GM21390 (cell line): ENCODE data around the gene CPS1.

Experiments
- ATAC-seq: cut with Tn5 transposase; IDR thresholded peaks from one replicate; pipeline ENCODE4 v1.9.1; 2021; ENCODE audit not compliant: unreplicated experiment

The CPS1 gene

DNA sequence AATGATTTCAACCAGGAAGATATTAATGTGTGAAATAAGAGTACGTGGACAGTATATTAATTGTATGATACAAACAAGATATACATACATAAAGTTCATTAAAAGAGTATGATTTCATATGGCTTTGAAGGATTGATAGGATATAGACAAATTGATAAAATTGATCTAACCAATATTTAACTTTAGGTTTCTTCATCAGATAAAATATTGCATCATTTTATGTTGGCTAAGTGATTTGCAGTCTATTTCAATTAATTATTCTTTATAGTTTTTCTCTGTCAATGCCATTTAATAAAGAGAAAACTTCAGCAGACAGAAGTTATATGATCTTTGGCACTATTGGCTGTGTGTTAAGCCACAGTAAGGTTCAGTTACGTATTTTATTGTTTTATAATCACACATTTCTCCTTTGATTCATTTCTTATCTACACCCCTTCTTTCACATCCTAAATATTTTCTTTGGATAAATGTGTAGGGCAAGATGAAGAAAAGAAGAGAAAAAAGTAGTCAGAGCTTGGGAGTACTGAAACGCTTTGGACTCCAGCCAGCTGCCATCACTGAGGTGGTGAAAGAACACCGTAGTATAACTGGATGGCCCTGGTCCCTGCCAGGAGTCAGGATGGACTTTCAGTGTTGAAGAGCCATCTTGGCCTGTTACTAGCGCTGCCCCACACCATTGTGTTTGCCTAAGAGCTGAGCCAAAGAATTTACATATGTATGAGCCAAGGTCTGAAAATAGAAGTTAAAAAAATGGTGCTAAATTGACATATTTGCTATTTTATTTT lies 9.8 kb upstream of the CPS1 start:
- ATAC-seq = no peak

DNA sequence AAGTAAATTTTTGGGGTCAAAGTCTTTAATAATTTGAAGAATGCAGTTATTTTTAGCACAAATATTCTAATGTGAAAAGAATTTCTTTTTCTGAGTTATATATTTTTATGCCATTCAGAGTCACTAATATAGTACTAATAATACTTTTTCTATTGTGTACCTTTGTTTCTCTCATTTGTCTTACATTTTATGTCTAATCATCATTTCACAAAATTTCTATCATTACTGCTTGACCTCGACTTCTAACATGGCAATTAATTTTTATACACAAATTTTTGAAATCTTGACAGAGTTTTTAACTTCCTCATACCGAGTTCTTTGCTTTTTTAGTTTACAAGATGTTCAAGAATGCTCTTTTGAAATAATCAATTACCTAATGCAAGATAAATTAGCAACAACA lies 8.4 kb upstream of the CPS1 start:
- ATAC-seq = no peak

DNA sequence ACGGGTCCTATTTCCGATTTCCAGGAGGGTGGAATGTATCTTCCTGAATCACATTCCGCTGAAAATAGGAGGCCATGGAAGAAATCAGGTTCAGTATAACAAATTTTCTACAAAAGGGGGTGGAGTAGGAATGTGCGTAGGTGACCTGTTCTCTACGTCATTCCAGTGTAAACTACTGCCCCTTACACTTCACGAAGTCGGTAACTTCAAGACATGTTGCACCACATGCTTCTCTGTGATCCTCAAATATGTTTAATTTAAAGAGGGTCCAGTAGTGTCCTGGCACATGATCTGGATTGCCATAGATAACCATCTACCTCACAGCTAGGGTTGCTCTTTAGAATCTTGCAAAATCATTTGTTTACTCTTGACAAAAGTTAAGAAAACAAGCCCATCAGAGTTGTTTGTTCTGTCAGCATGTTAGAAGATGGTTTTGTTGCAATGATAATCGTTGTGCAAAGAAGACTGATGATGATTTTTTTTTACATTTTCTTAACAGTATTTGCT lies 7.5 kb upstream of the CPS1 start:
- no peak for ATAC-seq

DNA sequence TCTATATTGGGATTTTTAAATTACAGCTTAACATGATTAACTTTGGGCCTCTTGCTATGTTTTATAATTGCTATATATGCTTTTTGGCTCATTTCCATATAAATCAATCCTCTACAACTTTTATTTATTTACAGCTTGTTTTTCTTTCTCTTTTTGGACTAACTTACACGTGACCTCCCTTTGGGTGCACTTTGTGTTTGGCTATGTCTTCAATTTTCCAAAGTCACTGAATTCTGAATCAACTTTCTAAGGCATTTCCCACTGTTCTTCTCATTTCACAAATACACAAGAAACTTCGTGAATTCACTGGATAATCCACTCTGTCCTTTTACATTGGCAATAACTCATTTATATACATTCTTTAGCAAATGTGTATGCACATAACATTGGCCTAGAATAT lies 5.4 kb upstream of the CPS1 start:
- no peak for ATAC-seq

DNA sequence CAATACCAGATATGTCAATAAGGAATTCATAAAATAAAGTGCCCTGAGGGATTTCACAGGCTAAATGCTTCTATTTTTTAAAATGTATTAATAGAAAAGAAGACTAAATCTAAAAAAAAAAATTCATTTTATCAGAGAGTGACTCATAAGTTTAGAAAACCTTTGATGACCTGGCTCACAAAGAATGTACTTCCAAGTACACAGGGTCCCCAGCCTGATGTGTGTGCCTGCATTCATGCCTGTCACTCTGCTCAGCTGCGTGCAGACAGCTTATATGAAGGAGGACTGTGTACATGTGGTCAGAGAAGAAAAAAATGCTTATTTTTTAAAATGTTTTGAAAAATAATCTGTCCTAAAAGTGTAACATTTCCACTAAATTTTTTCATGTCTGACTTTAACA lies 3.0 kb upstream of the CPS1 start:
- no peak for ATAC-seq

DNA sequence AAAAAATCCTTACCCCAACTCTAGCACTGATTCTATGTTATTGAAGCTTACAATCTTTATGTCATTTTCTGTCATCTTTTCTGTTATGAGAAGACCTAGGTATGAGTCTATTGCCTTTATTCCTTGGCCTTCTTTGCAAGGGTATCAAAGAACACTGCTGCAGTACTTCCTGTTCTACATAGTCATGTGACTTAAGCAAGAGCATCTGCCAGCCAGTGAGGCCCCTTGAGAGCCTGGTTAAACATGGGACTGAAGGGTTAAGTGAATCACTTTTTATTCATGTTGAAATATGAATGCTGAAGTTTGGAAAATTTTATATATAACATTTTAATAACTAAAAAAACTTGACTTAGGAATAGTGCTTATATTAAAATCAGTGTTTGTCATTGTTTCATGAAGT lies 844 bp upstream of the CPS1 start:
- ATAC-seq = no peak

DNA sequence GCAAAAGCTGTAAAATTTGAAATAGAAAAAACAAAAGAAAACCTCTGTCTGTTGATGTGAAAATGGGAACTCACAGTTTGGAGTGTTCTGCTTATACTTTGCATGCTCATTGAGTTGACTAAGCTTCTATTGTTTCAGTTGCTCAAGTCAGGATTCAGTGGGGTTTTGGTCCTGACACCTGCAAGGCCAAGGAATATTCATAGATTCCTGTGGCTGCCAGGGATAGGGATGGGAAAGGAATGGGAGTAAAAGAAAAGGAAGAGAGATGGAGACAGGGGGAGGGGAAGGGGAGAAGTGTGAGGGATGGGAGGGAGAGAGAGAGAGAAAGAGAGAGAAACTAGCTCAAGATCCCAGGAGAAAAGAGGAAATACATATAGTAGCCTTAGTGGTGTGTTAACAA lies 1.3 kb downstream of the CPS1 start:
- ATAC-seq = no peak

DNA sequence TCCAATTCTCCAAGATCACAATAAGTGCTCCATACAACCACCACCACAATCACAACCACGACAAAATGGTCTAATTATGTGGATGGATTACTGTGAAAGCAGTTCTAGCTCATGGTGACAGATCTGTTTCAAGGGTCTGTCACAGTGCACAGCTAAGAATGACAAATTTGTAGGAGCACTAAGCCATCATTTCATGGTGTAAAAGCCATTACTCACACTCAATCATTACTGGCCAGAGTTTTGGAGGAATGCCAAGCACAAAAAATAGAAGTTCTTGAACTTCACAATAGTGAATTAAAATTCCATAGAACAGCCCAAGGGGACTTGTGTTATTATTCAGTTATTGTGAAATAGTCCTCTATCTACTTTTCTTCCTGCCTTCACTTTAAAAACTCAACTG lies 2.3 kb downstream of the CPS1 start:
- ATAC-seq = no peak

DNA sequence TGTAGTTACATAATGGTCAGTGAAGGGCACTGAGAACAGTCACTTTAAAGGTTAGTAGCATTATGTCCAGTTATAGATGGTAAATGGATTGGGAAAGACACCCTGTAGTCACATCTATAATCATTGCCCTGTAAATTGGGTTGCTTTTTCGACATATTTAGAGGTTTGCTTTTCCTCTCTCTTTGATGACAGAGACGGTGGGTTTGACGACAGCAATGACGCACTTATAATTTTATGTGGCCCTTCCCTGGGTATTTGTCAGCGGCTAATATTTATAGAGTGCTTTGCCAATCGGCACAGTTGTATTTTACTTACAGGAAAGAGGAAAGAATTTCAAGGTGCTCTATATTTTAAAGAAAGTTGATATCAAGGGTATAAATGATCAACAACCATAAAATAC lies 2.8 kb downstream of the CPS1 start:
- ATAC-seq = no peak

DNA sequence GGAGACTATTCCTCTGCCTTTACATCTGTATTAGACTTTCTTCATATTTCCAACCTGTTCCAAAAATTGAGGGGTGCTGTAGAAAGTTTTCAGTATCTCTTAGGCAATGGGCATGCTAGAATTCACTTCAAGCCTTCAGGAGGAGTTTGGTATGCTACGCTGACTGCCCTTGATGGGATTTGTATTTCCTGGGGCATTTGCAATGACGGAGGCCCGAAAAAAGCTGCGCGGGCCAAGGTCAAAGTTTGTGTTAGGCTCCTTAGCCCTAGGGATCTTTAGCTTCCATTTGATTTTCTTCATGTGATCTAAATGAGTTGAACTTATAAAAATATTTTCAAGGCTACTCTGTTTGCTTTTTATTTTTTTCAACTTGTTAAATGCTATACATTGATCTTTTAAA lies 5.1 kb downstream of the CPS1 start:
- no peak for ATAC-seq

DNA sequence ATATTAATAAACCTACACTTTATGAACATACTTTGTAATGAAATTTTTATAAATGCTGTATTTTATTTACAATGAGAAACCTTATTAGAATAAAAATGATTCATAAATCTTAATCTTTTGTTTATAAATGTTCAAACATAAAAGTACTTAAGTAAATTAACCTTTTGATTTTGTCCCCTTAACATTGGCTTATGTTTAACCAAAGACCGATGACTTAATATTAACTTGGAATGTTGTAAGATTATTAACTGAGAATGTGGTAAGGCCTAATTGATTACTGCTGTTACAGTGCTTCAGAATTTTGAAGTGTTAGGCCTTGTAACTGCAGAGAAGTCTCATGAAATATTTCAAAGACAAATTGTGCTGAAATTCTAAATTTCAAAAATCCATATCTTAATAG lies 5.7 kb downstream of the CPS1 start:
- no peak for ATAC-seq

DNA sequence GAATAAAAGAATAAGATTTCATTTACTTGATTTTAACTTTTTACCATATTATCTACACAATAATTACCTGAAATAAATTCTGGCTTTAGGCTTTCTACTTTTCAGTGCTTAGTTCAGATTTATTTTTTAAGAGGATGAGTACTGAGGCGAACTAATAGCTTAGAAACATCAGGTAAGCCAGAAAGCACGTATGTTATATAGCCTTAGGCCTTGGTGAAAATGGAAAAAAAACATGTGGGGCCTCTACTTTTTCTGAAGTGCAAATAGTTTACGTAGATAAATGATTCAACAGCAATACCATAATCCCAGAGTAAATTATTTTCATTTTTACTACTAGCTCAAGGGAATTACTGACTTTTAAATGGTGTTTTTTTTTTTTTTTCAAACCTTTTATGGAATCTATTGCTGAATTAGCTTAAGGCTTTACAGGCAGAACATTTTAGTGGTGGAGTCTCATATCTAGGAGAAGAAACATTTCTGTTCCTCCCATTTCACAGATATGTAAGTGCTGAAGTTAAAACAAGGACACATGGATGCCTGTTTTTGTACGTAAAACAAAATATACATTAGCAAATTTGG lies 6.2 kb downstream of the CPS1 start:
- no peak for ATAC-seq

DNA sequence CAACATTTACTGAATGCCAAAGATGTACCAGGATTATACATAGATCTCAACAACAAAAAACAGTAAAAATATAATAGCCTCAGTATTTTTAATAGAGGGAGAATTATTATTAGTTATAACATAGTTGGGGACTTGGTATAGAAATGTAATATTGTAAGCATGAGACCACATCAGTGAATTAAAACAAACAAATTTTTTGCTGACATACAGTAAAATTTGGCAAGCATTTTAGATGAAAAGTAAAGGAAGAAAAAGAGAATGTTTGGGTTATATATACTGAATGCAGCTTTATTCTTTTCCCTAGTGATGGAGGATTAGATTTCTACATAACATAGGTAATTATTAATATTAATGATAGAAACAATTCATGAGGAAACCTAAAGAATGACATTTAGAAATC lies 10.9 kb downstream of the CPS1 start:
- ATAC-seq = no peak

DNA sequence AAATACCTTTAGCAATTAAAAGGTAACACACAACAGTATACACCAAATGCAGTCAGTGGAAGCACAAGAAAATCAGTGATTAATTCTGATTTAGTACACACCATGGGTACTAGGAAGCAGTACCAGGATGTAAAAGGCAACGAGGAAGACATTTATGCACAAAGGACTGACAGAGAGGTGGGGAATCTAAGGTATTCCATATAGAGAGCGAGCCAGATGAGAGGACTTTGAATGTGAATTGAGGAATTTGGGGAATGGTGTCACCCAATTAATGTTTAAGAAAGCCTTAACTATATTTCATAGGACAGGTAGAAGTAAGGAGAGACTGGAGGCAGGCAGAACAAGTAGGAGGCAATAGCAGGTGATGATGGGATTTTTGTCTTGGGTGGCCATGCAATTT lies 11.7 kb downstream of the CPS1 start:
- no peak for ATAC-seq

DNA sequence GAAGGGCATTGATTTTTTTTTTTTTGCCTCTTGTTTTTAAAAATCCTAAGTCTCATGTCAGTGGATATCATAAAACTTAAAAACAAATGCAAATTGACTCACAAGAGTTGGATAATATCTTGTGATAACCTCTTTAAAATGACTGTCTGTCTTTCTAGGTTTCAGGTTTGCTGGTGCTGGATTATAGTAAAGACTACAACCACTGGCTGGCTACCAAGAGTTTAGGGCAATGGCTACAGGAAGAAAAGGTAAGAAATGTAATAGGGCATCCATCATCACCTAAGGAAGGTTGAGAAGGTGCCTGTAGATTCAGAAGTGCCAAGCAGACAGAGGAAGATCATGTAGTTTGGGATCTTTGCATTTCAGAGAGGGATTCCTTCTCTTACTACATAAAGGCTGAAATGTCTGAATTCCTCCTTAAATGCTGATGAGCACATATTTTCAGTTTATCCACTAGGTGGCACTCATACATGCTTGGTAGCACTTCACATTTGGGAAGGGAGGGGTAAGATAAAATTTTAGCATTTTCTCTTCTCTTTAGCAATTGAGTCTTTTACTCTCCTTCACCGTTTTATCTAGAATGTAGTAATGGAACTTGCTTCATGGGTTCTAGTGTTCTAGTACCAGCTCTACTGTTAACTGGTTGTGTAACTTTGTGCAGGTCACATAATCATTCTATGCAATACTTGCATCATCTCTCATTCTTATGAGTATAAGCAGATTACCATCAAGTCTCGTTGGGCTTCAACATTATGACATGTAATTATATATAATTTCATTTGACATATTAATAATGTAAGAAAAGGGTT lies 21.1 kb downstream of the CPS1 start:
- ATAC-seq = peak; percentile 95

DNA sequence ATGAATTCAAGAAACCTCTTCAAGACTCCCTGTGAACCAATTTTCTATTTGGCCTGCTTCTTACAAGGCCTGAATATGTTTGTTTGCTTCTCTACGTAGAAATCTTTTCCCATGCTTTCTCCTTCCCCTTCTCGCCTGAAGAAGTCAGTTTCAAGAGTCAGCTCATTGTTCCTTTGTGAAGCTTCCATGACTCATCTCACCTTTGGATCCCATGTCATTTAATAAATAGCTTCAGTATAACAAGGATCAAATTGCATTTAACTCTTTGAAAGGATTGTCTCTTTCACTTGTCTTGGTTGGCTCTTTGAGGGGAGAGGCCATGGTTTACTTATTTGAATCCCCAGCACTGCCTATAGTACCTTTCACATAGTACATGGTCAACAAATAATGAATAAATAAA lies 28.4 kb downstream of the CPS1 start:
- ATAC-seq = no peak

DNA sequence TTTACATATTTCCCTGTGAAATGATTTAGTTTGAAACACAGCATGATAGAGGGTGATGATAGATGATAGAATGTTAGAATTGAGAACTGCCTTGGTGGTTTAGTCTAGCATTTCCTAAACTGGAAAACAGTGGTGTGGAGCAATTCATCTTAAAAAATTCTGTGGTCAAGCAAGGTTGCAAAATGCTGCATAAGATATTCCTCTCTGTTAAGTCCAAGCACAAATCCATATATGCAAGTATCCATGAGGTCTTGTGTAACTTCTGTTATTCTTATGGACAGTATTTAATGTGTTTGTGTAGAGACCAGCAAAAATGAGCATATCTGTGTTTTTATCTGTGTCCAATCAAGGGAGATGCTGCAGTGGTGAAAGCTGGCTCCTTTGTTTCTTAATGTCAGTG lies 30.0 kb downstream of the CPS1 start:
- ATAC-seq = no peak

DNA sequence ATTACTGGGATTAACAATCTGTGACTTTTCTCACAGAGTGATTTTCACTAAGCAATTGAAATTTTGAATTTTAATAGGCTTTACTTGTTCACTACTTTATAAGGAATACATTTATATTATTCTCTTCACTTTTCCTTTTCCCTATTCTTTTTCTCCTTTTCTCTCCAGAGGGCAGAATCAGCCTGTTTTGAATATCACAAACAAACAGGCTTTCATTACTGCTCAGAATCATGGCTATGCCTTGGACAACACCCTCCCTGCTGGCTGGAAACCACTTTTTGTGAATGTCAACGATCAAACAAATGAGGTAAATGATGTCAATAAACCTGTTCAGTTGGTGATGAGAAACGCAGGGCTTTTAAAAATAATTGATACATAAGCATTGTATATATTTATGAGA lies 35.3 kb downstream of the CPS1 start:
- ATAC-seq = no peak

DNA sequence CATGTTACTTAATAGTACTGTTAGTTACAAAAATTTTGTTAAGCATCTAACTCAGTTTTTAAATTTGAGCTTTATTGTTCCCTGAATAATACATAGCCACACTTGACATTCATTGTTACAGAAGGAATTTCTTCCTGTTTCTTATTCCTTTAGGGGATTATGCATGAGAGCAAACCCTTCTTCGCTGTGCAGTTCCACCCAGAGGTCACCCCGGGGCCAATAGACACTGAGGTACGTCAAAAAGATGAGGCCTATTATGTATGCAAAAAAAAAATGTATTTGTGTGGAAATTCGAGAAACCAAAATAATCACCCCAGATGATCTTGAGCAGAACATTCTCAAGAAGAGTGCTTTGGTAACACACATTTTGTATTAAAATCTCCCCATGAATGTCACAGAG lies 36.3 kb downstream of the CPS1 start:
- no peak for ATAC-seq

DNA sequence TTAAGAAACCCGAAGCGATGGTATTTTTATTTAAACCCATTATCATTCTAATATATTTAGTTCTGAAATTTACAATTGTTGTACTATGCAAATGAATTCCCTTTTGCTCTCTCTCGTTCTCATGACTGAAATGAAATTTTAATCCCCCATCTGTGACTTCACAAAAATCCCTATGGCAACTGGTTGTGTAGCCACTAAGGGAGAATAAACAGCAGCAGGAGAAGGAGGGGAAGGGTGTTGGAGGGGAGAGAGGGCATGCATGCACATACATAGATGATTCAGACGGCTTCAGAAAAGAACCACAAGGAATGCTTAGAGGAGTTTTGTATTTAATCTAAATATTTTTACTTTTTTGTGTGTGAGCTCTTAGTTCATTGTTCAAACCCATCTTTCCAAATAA lies 36.8 kb downstream of the CPS1 start:
- ATAC-seq = no peak

DNA sequence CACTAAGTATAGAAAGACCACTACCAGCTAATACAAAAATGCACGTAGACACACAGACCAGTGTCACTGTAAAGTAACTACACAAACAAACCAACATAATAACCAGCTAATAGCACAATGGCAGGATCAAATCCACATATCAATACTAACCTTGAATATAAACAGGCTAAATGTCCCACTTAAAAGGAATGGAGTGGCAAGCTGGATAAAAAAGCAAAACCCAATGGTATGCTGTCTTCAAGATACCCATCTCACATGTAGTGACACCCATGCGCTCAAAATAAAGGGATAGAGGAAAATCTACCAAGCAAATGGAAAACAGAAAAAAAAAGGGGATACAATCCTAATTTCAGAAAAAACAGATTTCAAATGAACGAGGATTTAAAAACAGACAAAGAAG lies 41.8 kb downstream of the CPS1 start:
- no peak for ATAC-seq

DNA sequence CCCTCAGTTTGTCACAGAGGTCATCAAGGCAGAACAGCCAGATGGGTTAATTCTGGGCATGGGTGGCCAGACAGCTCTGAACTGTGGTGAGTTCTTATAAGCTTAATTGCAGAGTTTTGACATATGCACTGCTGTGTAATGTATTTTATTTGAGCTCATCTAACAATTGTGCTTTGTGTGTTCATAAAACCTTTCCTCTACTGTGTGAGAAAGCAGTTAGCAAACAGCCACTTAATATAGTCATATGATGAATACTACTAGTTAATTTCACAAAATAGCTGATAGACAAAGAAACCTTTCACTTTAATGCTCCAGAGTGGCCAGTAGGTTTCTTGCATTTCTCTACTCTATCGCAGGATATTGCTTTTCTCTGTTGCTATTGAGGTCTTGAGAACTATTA lies 43.1 kb downstream of the CPS1 start:
- ATAC-seq = no peak
